Body of pancreas (tissue), 4 donors: ENCODE data around the gene SLC49A4. TPM values are rescaled to one million over a fixed set of nuclear protein-coding genes. Genes with fewer than 3 reads are reported as not detected.

ENCODE experiments used
- ATAC-seq: fragments of 150-250 bp; one replicate; pipeline ENCODE4 v1.9.1; 2016
- DNase-seq, 4 donors: peaks; one replicate each; pipeline ENCODE4 v3.0.0-alpha.2; 2019
- H3K27ac ChIP-seq, 4 donors: fragments of 200-600 bp; sonication (generic); 1 replicate in 3 of 4; 2 replicates in 1 of 4; pipeline versions ENCODE4 v1.5.1 to v1.6.1; 2016 to 2019; ENCODE audit warnings: mild to moderate bottlenecking in 1 of 4, mixed read lengths in 1 of 4, moderate library complexity in 1 of 4
- H3K27me3 ChIP-seq, 2 donors: fragments of 200-600 bp; sonication (generic); one replicate each; pipeline ENCODE4 v1.6.0; 2016; ENCODE audit warnings: mild to moderate bottlenecking in 1 of 2
- H3K36me3 ChIP-seq, 2 donors: fragments of 200-600 bp; sonication (generic); replicated peaks in 1 of 2; 2 replicates each; pipeline ENCODE4 v1.5.1; 2016; ENCODE audit warnings: low read depth in 2 of 2; ENCODE audit not compliant: insufficient read depth in 1 of 2
- H3K4me1 ChIP-seq: fragments of 200-600 bp; sonication (generic); one replicate; pipeline ENCODE4 v1.6.0; 2016
- H3K4me3 ChIP-seq, 2 donors: fragments of 200-600 bp; sonication (generic); 1 replicate in 1 of 2; 2 replicates in 1 of 2; pipeline ENCODE4 v1.5.1; 2016 to 2019
- H3K9me3 ChIP-seq, 3 donors: fragments of 200-600 bp; sonication (generic); 1 replicate in 2 of 3; 2 replicates in 1 of 3; pipeline ENCODE4 v1.5.1; 2016
- CTCF ChIP-seq, 7 experiments: fragments of 450-650 bp in 4 of 7; fragments of 200-600 bp in 3 of 7; sonication (generic) in 3 of 7; IDR thresholded peaks; one replicate each; pipeline ENCODE4 v1.5.1; 2016 to 2019; ENCODE audit warnings: antibody characterized with exemption in 7 of 7
- POLR2A ChIP-seq, 3 donors: fragments of 450-650 bp; IDR thresholded peaks; one replicate each; pipeline ENCODE4 v1.6.1; 2016; ENCODE audit warnings: antibody characterized with exemption in 3 of 3, mild to moderate bottlenecking in 2 of 3
- WGBS, 2 donors: methylation state at CpG; one replicate each; pipeline ENCODE4 v1.1.5; 2017; 5-methylcytosine and 5-hydroxymethylcytosine counted together
- intact Hi-C: fragments of 100-400 bp; cut with DNase I; formaldehyde crosslinking; loops from one replicate; pipeline ENCODE4 v1.15.1; 2023
- total RNA-seq, 2 donors: library from RNA; depleted of rRNA; stranded (reverse); fragments of >200 nt; gene quantifications; one replicate each; pipeline ENCODE4 v1.1.0, GENCODE V29; 2016

Gene SLC49A4
- total RNA-seq, 2 donors from 2014 or later, result 20.8 to 23.6 TPM

GRCh38 chr3:122754929-122755328 is 39.9 kb upstream of the SLC49A4 start:
- TF ChIP-seq POLR2A (IDR thresholded peaks at IDR 0.05) (no peak), CTCF (IDR thresholded peaks at IDR 0.05) (peak; percentile 31 to 79 (median 67))
- DNase-seq (peak in 1 of 4 donors; percentile 36), ATAC-seq (peak; percentile 66)
- H3K4me3 ChIP-seq, result no peak overlapping the region
- H3K4me1 ChIP-seq, result peaks cover 34% of the 10 kb centered on the region
- peak overlapping the region; percentile 2 to 49 (median 12) for H3K27ac ChIP-seq
- H3K27me3 ChIP-seq, result no peaks in the 10 kb centered on the region
- WGBS, 2 donors, result 73 to 74% methylated on average over 5 of the region's 5 CpGs
- intact Hi-C loops, result no loop called here
- H3K9me3 ChIP-seq, result peaks cover 0 to 6% (median 0%) of the 10 kb centered on the region in 3 donors
- no peaks in the 10 kb centered on the region for H3K36me3 ChIP-seq

GRCh38 chr3:122755491-122755890 is 39.4 kb upstream of the SLC49A4 start:
- ATAC-seq (peak; percentile 48), DNase-seq (no peak)
- 69 to 82% methylated on average over 2 of the region's 2 CpGs for WGBS, 2 donors
- peak overlapping the region in 2 of 4 donors; percentile 2 to 49 for H3K27ac ChIP-seq
- H3K9me3 ChIP-seq, result peaks cover 0 to 6% (median 0%) of the 10 kb centered on the region in 3 donors
- TF ChIP-seq POLR2A (IDR thresholded peaks at IDR 0.05) (no peak), CTCF (IDR thresholded peaks at IDR 0.05) (no peak)
- H3K4me1 ChIP-seq, result peaks cover 40% of the 10 kb centered on the region
- intact Hi-C loops, result no loop called here
- no peak overlapping the region for H3K4me3 ChIP-seq
- no peaks in the 10 kb centered on the region for H3K36me3 ChIP-seq
- H3K27me3 ChIP-seq, result no peaks in the 10 kb centered on the region

DNA sequence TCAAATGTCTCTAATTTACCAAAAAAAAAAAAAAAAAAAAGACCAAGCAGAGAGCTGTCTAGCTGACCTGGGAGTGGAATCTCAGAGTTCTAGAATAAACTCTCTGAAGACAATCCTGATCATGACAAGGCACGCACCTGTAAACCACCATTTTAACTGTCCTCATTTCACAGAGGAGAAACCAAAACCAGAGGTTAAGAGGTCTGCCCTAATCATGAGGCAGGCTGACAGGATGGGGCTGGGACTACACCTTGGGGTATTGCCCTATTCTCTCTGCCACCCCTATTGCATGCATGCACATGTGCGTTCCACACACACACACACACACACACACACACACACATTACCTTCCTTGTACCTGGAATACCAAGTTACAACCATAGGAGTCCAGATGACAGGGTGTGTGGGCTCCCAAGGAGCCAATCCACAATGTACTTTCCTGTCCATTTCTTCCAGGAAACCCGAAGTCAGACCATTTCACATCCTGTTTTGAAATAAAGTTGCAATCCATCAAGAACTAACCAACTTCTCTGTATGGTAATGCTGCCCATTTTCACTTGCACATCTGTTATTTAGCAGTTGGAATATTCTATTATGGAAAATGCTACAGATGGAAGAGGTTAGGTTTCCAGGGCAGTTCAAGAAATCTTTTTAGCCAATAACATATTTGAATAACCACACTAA is 35.9 kb upstream of the SLC49A4 start:
- Histone ChIP-seq H3K9me3 (peaks cover 0 to 5% (median 0%) of the 10 kb centered on the region in 3 donors), H3K36me3 (no peaks in the 10 kb centered on the region), H3K4me3 (no peak overlapping the region), H3K27ac (peak overlapping the region in 3 of 4 donors; percentile 5 to 84 (median 82)), H3K27me3 (no peaks in the 10 kb centered on the region), H3K4me1 (peaks cover 60% of the 10 kb centered on the region)
- 61 to 87% methylated on average over 3 of the region's 3 CpGs for WGBS, 2 donors
- TF ChIP-seq CTCF (IDR thresholded peaks at IDR 0.05) (no peak), POLR2A (IDR thresholded peaks at IDR 0.05) (no peak)
- intact Hi-C loops, result no loop called here
- no peak for DNase-seq
- no peak for ATAC-seq

DNA sequence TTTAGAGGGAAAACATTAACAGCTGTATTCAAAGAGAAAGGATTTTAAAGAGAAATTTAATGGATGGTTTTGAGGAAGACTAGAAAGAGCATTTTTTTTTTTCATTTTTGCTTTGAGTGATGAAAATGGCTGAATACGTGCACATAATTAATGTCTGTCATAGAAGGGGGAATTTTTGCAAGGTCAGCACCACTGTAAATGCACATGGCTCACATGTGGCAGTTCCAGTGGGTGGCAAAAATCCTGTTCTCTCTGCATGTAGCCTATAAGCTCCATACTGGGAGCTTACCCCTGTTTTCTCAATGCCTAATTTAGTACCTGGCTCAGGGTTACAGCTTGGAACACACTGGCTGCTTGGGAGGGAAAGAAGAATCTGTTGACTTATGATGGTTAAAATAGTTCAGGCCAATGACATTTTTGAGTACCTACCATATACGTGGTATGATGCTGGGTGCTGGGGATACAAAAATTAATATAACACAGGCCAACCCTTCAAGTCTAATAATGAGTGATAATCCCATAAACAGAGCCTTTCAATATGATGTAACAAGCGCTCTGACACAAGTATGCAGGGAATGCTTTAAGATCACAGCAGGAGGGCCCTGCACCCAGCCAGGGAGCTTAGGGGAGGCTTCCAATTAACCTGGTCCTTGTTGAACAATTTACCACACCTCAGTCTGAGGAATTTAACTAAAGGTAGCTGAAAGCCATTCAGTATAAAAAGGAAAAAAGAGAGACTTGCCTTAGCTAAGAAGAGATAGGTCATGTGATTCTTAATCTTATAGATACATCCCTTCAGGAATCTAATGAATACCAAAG is 34.2 kb upstream of the SLC49A4 start:
- Histone ChIP-seq H3K36me3 (no peaks in the 10 kb centered on the region), H3K27ac (peak overlapping the region; percentile 59 to 84 (median 78)), H3K9me3 (no peaks in the 10 kb centered on the region), H3K4me1 (peaks cover 54% of the 10 kb centered on the region), H3K27me3 (no peaks in the 10 kb centered on the region), H3K4me3 (no peak overlapping the region)
- TF ChIP-seq CTCF (IDR thresholded peaks at IDR 0.05) (no peak), POLR2A (IDR thresholded peaks at IDR 0.05) (peak in 2 of 3 donors; percentile 6 to 45)
- 64% methylated on average over 3 of the region's 3 CpGs for whole genome bisulfite sequencing, 2 donors
- intact Hi-C loops, result no loop called here
- ATAC-seq (peak; percentile 94), DNase-seq (peak; percentile 39 to 60 (median 51))
